Activated T-cell treated with anti-CD3 and anti-CD28 coated beads for 48 hours (primary cell): ENCODE data around the gene VPS33B.
"Not testable (repeated sequence)": the region's sequence is repeated elsewhere in the genome, so short reads cannot be mapped to it uniquely, and the experiment has no call there.

ENCODE experiments used
- DNase-seq: peaks from one replicate; pipeline ENCODE4 v3.0.0-alpha.2; 2020; ENCODE audit warnings: low read depth

The VPS33B gene

DNA sequence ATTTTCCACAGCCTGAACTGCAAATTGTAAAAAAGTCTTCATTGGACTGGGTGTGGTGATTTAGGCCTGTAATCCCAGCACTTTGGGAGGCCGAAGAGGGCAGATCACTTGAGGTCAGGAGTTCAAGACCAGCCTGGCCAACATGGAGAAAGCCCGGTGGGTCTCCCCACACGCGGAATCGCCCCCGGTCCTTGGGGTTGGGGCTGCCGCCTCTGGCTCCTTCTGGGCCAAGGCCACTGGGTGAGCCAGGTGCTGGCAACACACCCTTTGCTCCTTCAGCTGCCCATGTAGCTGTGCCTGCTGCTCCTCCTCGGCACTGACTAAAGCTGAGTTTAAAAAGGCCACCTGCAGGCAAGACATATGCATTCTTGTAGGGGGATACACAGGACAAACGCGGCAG, 9.4 kb upstream of the VPS33B start:
- DNase-seq: no peak

DNA sequence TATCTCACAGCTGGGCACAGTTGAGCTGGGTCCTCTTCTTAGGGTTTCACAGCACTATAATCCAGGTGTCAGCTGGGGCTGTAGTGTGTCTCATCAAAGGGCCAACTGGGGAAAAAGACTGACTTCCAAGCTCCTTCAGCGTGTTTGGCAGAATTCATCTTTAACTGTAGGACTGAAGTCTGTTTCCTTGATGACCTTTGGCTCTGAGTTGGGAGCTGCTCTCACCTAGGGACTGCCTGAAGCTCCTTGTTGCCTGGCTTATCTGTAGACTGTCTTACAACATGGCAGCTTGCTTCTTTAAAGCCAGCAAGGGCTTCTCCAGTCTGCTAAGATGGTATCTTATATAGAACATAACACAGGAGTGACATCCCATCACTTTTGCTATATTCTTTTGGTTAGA, 5.3 kb upstream of the VPS33B start:
- DNase-seq: no peak

DNA sequence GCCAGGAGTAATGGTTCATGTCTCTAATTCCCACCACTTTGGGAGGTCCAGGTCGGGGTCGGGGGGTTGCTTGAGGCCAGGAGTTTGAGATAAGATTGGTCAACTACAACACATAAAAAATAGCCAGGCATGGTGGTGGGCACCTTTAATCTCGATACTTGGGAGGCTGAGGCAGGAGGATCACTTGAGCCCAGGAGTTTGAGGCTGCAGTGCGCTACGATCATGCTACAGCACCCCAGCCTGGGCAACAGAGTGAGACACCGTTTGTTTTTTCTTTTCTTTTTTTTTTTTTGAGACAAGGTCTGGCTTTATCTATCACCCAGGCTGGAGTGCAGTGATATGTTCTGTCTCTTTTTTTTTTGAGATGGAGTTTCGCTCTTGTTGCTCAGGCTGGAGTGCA, 1.3 kb upstream of the VPS33B start:
- DNase-seq: no peak

DNA sequence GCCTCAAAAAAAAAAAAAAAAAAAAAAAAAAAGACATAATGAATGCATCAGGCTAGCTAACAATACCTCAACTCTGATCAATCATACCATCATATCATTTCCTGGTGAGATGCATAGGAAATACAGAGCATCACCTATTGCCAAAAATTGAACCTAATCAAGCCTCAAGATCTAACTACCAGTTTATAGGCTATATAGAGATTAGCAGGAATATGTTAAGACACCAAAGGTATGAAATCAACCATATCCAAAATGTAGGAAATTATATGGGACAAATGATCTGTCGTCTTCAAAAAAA, 387 bp upstream of the VPS33B start:
- no peak for DNase-seq

DNA sequence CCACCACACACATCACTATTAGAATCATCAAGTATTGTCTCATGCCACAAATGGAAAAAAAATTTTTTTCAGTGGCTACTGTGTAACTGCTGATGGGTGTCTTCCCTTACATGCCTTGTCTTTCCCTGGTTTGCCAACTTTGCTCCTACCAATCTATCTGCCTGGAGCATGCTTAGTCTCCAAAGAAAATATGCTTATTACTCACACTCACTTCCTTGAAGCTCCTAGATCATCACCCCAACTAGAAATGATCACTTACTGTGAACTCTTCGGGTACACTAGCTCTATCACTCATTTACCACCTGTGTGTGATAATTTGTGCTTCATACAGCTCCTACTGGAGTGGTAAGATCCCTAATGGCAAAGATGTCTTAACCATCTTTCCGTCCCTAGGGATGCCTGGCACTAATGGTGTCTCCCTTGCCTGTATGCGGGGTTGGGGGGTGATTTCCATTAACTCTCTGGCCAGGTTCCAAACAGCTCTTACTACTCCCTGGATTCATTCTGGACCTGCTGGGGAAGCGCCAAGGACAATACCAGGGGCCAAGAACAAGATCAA, 799 bp downstream of the VPS33B start:
- no peak for DNase-seq

DNA sequence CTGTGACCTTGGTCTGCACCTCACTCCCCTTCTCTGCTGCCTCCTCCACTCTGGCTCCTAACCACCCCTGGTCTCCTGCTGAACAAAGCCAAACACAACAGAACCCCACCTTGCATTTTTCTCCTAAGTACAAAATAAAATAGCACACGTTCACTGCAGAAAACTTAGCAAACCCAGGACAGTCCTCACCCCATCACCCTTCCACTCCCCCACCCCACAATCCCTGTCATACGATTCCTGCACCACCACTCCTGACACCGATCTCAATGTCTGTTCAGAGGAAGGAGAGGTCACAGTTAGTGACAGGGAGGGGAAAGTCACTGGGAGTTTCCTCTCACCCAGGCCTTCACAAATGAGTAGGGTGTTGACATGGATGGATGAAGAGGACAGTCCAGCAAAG, 4.2 kb downstream of the VPS33B start:
- DNase-seq: no peak

DNA sequence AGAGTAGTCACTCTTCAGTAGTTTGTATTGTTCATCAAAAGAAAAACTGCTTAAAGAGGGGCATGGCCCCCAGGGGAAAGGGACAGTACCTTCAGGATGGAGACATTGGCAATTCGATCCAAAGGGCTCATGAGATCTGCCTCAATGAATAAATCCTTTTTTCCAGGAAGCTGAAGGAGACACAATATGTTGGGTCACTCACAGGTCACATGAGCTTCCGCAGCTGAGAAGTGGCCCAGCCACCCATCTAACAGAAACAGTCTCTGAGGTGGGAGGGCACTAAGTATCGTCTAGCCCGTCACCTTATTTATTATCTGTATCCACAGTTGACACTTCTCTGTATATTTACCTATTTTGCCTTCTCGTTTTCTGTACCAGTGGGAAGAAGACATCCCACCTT, 4.7 kb downstream of the VPS33B start:
- DNase-seq: no peak

DNA sequence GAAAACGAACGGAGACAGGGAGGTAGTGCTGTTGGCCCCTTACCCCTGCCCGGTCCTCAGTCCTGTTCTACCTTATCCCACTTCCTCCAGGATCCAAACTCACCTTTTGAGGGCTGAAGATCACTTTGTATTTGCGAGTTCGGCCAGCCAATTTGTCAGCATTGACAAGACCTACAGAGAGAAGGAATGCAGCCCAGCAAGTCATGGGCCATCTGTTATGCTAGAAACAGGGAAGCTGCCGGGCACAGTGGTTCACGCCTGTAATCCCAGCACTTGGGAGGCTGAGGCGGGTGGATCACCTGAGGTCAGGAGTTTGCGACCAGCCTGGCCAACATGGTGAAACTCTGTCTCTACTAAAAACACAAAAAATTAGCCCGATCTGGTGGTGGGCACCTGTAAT, 8.7 kb downstream of the VPS33B start:
- DNase-seq: not testable (repeated sequence)

DNA sequence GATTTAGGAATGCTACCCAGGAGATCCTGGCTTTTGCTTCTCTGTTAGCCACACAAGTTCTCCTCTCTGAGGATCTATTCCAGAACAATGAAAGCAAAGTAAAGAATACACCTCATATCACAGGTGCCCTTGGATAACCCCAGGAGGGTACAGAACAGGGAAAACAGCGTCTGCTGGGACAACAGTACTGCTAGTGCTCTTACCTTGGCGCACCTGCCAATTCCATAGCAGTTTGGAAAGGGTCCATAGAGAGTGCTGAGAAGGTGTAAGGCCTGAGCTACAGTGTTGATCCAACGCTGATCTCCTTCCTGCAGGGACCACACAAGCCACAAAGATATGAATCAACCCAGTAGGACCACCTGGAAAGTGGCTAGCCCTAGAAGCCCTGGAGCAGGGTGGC, 15.1 kb downstream of the VPS33B start:
- no peak for DNase-seq

DNA sequence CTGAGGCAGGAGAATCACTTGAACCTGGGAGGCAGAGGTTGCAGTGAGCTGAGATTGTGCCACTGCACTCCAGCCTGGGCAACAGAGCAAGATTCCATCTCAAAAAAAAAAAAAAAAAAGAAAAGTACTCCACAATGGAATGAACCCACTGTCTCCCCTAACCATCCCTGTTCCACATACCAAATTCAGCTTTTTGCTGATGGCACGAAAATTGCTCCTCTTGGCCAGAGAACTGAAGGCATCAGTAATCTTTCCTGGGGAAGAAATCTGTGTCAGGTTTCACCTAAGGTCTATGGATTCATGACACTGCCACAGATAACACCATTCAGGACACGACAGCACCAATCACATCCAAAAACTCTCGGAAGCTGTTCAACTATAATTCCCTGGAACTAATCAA, 21.2 kb downstream of the VPS33B start:
- no peak for DNase-seq

DNA sequence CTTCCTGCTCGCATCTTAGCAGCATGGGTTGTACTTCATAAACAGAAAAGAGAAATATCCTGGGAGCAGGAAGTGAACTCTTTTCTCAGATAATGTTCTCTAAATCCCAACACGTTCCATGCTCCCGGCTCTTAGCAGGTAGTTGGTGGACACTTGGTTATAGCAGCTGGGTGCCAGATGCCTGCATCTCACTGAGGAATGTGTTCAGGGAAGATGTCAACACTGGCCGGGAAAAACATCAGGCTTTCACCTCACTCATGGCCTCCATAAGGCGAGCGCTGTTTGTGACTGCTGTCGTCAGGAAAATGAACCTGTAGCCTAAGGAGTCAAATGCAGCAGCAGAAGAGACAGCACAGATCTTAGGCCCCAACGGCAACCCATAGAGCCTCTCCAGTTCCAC, 23.7 kb downstream of the VPS33B start:
- no peak for DNase-seq

DNA sequence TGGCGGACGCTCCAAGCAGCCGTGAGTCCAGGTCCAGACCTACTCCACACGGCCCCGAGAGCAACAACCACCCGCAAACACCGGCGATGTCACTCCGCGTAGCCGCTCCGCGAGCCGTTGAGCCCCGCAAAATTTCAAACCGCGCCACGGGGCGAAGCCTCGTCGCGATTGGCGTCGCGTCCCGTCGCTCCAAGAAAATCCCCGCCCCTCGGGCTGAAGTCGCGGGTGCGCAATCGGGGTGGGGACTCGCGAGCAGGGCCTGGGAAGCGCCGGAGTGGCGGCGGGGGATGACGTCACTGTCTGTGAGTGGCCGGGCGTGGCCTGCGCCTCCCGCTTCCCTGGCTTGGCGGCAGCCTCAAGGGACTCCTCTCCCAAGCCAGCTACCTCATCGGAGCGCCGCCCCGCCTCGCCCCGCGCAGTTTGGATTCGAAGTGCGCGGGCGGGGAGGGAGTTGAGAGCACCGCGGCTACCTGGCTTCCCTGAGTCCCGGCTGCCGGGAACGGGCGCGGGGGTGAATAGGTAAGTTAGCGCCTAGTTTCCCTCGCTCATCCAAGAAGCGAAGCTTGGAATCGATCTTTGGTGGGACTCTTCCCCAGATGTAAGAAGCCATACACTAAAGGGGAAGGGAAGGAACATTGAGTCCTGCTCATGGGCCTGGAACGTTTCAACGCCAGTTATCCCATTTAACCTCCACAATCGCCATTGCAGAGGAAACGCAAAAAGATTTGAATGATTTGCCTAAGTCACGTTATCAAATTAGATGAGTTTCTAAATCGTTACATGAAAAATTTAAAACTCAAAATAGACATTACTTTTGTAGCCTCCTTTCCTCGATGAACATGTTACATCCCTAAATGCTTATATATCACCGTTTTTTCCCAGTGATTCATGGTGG, 27.7 kb downstream of the VPS33B start, which contains the start of gene PRC1:
TSS of gene PRC1 (minus strand) at position 119 of the 895 bp plus-strand sequence. CDS start at position 1, 118 bp downstream.
- peak; percentile 99 for DNase-seq

DNA sequence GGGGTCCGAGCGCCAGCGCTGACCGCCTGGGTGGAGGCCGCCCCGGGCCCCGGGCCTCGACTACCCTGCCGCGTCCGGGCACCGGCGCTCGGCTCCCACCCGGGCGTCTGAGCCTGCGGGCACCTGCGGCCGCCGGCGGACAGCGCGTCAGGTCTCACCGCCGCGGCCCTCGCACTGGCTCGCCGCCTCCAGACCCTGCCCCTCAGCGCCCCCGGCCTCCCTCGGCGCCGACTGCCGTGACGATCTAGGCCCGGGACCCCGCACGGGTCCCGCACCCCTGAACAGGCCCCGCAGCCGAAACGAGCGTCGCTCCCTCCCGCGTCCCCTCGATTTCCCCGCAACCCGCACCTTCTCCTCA, 28.4 kb downstream of the VPS33B start:
- DNase-seq: peak; percentile 3

DNA sequence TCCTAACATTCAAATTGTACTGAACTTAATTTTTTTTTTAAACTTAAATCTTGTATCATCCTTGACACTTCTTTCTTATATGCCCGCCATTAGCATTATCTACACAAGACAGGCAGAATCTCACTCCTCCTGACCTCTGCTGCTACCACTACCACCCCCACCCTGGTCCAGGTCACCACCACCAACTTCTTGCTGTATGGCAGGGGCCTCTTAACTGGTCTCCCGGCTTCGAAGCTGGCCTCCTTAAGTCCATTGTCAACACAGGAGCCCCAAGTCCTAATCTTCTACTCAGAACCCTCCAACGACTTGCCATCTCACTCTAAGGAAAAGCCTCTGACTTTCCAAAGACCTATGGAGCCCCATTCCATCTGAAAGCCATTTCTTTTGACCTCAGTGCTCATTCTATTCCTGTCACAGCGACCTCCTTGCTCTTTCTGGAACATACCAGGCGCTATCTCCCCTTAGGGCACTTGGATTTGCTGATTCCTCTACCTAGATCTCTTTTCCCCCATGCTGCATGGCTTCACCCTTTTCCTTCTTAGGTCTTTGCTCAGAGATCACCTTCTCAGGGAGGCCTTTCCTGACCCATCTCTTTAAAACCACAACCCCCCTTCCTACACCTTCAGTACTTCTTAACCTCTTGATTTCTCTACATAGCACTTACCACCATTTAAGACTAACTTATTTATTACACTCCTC, 30.7 kb downstream of the VPS33B start:
- no peak for DNase-seq

DNA sequence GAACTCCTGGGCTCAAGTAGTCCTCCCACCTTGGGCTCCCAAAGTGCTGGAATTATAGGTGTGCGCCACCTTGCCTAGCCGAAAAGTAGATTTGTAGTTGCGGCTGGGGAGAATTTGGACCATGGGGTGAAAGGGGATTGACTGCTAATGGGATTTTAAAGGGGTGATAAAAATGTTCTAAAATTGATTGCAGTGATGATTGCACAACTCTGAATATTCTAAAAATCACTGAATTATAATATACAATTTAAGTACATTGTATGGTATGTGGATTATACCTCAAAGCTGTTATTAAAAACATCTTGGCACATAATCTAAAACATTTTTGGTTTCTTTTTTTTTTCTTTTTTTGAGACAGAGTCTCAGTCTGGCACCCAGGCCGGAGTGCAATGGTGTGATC, 31.9 kb downstream of the VPS33B start:
- DNase-seq: no peak

DNA sequence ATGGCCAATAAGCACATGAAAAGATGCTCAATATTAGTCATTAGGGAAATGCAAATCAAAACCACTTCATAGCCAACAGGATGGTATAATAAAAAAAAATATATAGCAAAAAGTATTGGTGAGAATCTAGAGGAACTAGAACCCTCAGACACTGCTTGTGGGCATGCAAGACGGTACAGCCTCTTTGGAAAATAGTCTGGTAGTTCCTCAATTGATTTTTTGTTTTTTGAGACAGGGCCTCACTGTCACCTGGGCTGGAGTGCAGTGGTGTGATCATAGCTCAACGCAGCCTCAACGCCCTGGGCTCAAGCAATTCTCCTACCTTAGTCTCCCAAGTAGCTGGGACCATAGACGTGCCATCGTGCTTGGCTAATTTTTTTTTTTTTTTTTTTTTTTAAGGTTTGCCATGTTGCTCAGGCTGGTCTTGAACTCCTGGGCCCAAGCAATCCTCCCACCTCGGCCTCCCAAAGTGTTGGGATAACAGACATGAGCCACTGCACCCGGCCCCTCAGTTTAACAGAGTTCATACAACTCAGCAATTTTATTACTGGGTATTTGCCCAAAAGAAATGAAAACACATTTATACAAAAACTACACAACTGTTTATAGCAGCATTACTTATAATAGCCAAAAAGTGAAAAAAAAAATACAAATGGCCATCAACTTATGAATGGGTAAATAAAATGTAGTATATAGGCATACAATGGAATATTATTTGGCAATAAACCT, 33.2 kb downstream of the VPS33B start:
- DNase-seq: no peak

DNA sequence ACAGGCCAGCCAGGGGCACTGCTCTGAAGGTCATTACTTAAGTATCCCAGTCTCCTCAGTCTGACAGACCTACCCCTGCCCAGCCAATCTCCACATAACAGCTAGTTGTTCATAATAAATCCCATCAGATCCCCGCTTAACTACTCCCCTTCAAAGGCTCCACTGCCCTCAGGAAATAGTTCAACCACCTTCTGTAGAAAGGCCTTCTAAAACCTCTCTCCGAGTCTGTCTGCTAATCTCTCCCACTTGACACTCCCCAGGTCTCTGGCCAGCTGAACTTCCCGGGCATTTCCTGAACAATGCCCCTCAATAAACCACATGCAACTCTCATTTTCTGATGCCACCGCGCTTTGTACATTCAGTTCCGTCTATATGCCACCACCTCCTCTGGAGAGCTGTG, 34.1 kb downstream of the VPS33B start:
- no peak for DNase-seq

DNA sequence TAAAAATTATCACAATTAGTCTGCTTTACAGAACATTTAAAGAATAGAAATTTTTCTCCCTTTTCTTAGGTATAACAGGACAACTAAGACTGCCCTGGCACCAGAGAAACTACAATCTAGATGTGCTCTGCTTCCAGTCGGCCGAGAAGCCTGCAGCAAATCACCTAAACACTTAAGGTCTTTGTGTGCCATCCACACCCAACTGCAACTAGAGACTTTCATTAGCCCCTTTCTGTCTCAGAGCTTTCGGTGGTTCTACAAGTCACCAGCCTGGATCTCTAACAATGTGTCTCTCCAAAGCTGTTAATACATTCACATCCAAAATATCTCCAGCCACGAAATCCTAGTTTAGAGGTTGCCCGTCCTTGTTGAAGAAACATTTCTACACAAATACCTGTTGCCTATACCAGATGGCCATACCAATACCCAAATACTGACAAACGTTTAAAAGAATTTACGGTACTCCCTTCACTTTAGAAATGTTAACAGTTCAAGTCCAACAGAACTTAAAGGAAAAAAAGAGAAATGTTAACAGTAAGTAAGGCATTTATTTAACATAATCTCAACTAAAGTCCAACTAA, 34.7 kb downstream of the VPS33B start:
- DNase-seq: no peak

DNA sequence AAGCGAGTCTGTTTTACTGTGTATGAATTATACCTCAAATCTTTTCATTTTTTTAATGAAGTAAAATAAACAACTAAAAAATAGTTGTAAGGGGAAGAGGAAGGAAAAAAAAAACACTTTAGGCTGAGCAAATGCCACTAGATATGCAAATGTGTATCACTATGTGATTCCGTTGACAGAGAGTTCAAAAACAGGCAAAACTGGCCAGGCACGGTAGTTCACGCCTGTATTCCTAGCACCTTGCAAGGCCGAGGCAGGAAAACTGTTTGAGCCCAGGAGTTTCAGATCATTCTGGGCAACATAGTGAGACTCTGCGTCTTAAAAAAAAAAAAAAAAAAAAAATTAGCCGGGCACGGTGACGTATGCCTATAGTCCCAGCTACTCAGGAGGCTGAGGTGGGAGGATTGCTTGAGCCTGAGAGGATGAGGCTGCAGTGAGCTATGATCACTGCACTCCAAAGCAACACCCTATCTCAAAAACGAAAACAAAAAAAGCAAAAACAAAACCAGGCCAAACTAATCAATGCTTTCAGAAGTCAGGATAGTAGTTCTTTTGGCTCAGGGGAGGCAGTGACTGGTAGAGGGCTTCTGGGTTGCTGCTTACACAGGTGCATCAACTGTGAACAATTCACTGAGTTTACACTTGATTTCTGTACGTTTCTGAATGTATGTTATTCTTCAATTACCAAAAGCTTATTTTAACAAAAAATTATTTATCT, 35.4 kb downstream of the VPS33B start:
- no peak for DNase-seq

DNA sequence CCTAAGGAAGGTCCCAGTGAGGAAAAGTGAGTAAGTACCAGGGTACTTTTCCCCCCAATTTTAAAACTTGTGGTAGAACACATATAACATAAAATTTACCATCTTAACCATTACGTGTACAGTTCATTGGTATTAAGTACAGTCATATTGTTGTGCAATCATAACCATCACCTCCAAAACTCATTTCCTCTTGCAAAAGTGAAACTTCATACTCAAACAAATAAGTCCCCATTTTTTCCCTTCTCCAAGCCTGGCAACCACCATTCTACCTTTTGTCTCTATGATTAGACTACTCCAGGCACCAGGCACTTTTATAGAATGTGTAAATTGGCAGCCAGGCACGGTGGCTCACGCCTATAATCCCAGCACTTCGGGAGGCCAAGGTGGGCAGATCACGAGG, 40.3 kb downstream of the VPS33B start:
- DNase-seq: no peak

DNA sequence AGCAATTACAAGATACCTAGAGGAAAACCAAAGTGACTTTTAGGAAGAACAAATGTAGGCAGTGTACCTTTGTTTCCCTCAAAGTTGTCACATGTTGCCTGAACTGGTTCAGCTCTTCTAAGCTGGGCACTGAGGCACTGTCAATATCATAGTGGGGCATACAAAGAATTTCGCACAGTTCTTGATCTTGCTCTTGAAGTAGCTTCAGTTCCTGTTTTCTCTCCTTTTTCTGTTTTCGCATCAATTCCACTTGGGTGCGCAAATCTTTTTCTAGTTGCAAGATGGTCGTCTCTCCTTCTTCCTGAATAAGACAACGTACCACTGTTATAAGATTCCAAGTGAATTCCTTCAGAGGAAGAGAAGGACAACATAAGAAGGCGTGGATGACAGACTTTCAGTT, 40.7 kb downstream of the VPS33B start:
- DNase-seq: no peak

DNA sequence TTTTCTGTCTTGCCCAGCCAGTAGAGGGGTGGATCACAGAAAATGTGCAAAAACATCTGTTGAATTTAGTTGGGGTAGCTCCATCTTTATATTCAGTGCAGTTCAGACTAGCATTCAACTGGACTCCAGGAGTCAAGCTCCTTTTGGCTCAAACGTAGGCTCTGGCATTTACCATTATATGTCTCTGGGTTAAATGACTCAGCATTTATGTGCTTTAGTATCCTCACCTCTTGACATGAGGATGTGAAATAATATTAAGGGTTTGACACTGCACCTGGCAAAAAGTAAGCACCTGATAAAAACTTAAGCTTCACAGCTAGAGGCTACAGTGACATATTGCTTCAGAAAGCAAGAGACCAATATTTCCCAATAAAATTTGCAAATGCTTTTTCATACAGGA, 42.8 kb downstream of the VPS33B start:
- DNase-seq: no peak
